NK-92 (cell line): ENCODE results near the gene OR6N1.

Source experiments
- DNase-seq: peaks from one replicate; lab custom pipeline; 2025; ENCODE audit not compliant: unreplicated experiment; lab: John Stamatoyannopoulos, UW

Gene OR6N1

DNA sequence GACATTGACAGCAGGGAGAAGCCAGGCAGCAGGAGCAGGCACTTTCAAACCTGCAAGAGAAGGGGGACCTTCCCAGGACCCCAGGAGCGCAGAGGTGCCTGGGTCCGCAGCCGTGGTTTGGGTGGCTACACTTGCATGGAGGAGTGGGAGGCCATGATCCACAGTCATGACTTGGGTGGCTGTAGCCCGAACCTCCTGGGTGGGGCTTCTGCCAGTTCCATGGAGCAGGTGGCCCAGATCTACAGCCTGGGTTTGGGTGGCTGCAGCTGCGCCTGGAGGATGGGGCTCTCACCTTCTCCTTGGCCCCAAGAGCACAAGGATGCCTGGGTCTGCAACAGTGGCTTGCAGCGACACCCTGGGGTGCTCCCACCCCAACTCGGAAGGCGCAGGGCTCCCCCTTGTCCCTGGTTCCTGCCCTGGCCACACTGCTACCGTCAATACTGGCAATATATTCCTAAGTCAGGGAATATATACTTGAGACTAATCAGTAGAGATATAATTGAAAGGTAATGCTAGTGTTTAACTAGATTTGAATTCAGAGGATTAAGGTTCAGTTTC is 19.8 kb downstream of the OR6N1 start:
- no peak for DNase-seq

DNA sequence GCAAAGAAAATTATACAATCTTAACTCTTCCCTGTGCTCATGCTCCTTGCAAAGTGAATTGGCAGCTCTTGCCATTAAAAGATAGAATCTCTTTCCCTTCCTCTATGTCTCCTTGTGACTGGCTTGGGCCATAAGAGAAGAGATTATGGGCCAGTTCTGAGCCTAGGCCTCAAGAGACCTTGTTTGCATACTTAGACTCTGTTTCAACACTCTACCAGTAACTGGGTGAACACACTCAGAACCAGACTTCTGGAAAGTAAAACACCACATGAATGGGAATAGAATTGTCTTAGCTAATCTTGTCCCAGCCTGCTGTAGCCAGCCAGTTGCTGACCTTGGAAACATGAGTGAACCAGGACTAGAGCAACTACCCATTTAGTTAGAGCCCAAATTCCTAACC is 36.1 kb downstream of the OR6N1 start:
- DNase-seq = no peak

DNA sequence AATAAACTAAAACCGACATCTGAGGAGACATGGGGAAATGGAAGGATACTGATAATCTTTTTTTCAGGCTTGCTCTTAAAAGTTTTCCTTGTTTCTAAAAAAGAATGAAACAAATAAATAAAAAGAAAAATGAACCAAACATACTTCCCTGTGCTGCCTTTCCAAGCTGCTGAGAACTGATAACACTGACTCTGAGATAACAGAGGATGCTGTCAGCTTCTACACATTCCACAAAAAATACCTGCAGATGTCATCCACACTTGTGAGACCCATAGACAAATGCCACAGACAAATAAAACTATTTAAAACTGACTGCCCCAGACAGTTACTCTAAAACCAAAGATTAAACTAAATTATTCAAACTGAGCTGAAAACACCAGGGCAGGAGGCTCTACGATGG is 39.5 kb downstream of the OR6N1 start:
- no peak for DNase-seq

DNA sequence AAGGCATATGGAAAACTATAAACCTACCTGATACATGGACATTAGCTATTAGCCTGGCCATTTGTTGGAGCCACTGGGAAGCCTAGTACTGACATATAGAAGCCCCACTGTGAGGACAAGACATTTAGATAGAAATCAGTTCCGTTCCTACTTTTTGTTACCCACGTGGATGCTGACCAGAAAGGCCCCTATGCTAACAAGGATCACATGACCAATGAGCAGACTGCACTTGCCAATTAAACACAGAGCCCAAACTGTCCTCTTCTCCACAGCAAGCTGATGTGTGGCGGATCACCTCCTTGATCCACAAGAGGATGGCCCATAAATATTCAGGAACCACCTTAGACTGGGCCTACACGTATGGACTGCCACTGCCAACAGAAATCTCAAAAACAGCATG is 40.3 kb downstream of the OR6N1 start:
- no peak for DNase-seq

DNA sequence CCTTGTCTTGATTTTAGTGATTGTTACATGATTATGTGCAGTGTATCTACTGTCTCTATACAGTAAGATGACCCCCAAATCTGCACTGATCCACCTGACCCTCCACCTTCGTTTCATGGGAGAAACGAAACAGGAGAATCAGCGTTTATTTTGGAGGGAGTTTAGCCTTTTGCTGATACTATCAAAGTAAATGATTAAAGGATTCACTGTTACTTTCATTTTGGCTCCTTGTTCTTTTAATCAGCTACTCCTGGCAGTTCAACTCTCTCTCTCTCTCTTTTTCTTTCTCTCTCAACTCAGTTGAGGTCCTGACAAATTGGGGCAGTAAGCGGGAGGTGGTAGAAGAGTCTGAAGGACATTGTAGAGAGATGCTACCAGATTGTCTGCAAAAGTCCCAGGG is 41.5 kb downstream of the OR6N1 start:
- DNase-seq = no peak

DNA sequence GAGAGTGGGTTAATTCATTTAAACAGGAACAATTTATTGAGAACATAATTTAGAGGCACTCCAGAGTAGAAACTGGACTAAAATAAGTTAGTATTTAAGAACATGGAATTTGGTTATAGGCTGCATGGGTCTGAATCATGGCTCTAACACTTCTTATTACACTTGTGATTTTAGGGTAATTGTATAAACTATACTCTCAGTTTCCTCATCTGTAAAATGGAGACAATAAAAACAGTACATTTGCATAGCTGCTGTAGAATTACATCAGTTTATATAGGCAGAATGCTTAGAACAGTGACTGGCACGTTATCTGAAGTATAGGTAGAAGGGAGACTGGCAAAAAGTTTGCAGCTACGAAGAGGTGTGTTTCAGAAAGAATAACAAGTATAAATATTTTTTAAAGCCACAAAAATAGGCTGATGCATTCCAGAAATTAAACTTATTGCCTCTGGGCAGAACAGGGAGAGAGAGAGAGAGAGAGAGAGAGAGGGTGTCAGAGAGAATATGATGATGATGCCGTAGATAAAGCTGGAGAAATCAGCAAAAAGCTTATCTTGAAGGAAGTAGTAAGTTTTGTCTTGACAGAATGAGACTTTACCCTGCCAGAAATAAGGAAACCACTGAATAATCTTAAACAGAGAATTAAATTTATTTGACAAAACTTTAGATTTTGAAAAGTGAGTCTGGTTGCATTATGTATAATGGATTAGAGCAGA is 43.3 kb downstream of the OR6N1 start:
- no peak for DNase-seq

DNA sequence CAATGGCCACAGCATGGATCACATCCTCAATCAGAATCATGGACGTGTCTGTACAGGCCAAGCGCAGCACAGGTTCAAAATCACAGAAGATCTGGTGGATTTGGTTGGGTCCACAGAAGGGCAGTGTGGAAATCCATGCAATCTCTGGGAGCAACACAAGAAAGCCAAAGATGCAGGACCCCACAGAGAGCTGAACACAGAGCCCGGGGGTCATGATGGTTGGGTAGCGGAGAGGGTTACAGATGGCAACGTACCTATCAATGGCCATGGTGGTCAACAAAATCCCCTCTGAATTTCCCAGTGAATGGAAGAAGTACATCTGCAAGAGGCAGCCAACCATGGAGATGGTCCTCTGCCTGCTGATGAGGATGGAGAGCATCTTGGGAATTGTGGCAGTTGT is 47.6 kb downstream of the OR6N1 start:
- no peak for DNase-seq

DNA sequence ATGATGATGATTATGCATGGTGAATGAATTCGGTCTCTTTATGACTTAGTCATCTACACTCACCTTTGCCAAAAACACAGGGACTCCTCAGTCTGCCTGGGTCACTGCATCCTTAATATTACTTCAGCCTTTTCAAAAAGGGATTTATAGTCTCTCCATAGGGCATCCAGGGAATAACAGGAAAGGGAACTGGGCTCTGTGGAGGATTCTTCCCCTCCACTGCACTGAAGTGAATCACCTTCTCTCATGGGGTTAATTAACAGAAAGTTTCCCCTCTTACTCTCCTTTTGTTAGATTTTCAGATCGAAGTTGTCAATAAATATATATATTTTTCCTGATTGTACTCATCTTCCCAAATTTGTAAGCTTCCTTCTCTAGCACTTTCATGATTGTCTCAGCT is 51.4 kb downstream of the OR6N1 start, which contains the start of gene OR6K3:
Gene OR6K3, minus strand, starts transcription at position 101 of the 400 bp plus-strand sequence. CDS start 2,605 bp downstream, outside the sequence.
- no peak for DNase-seq

DNA sequence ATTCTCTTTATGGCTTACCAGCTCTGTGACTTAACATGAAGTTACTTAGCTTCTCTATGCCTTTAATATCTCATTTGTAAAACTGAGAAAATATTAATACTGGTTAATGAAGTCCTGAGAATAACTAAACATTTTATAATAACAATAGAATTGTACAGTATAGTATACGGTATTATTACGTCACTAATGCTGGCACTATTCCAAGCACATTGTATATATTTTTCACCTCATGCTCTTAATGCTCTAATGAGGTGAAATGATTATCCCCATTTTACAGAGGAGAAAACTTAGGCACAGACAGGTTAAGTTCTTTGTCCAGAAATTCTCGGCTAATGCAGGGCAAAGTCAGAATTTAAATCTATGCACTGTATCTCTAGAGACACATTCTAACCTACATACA is 52.3 kb downstream of the OR6N1 start:
- DNase-seq = no peak

DNA sequence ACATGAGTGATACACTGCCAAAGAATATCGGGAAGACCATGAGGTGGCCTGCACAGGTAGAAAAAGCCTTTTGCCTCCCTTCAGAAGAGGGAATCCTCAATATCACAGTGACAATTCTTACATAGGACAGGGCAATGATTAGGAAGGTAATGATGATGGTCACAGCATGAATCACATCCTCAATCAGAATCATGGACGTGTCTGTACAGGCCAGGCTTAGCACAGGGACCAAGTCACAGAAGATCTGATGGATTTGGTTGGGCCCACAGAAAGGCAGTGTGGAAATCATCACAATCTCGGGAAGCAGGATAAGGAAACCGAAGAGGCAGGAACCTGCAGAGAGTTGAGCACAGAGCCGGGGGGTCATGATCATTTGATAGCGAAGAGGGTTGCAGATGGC is 54.7 kb downstream of the OR6N1 start:
- DNase-seq = no peak

DNA sequence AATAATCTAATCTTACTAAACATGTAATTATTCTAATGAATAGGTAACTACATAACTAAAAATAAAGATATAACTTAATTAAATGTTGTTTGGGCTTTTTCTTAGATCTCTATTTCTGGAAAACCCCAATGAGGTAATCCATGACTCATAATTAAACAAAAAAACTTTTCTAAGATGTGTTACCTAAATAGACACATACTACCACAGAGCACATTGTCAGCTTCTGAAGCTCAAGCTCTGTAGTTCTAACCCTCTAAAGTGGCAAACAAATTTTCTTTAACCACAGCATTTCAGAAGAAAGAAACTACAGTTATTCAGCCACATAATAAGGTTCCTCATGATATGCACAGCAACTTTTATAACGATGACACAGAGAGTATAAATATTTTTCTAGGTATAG is 55.7 kb downstream of the OR6N1 start:
- no peak for DNase-seq

DNA sequence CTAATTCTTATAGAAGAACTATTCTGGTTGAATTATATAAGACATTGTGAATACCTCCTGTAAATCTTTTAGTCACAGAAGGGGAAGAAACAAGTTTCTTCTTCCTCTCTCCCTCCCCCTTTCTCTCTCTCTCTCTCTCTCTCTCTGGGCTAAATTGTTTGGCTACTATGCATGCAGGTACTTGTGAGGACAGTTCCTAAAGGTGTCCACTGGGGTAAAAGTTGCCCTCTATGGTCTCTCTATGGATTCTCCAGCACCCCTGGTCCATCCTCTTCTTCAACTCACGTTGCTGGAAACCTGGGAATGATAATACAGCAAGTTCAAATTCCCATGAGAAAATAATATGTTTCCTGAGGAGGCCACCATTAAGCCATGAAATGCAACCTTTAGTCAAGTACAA is 57.2 kb downstream of the OR6N1 start:
- no peak for DNase-seq
